ENCODE data around the gene JAKMIP2.

DNA sequence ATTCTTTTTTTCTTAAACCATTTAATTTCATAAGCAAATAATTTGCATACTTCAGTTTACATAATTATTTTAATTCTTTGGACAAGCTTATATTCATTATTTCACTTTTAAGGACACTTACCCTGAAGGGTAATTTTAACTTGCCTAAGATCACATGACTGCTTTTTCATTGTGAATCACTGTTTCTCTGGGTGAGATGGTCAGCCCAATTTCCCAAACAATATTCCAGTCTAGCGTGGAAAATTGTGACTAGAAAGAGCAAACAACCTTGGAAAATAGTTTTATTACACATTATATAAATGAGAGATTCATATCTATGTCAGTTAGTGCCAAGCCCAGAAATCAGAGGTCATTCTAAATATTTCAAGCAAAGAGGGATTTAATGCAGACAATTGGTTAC is 21.4 kb upstream of the JAKMIP2 start:
- TF ChIP-seq, protein P1, sequence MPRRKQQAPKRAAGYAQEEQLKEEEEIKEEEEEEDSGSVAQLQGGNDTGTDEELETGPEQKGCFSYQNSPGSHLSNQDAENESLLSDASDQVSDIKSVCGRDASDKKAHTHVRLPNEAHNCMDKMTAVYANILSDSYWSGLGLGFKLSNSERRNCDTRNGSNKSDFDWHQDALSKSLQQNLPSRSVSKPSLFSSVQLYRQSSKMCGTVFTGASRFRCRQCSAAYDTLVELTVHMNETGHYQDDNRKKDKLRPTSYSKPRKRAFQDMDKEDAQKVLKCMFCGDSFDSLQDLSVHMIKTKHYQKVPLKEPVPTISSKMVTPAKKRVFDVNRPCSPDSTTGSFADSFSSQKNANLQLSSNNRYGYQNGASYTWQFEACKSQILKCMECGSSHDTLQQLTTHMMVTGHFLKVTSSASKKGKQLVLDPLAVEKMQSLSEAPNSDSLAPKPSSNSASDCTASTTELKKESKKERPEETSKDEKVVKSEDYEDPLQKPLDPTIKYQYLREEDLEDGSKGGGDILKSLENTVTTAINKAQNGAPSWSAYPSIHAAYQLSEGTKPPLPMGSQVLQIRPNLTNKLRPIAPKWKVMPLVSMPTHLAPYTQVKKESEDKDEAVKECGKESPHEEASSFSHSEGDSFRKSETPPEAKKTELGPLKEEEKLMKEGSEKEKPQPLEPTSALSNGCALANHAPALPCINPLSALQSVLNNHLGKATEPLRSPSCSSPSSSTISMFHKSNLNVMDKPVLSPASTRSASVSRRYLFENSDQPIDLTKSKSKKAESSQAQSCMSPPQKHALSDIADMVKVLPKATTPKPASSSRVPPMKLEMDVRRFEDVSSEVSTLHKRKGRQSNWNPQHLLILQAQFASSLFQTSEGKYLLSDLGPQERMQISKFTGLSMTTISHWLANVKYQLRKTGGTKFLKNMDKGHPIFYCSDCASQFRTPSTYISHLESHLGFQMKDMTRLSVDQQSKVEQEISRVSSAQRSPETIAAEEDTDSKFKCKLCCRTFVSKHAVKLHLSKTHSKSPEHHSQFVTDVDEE (CRISPR knock-in tag; IDR thresholded peaks at IDR 0.05), result no peak
- TF ChIP-seq ZFP3 (CRISPR knock-in tag; IDR thresholded peaks at IDR 0.05) (no peak), GLIS3 (CRISPR knock-in tag; IDR thresholded peaks at IDR 0.05) (no peak), ARNTL (CRISPR knock-in tag; IDR thresholded peaks at IDR 0.05; ENCODE audit: borderline replicate concordance, low read depth) (no peak), ZNF8 (CRISPR knock-in tag; IDR thresholded peaks at IDR 0.05) (no peak), ZC3H10 (CRISPR knock-in tag; IDR thresholded peaks at IDR 0.05) (no peak), ISL1 (CRISPR knock-in tag; IDR thresholded peaks at IDR 0.05) (no peak), PPARA (CRISPR knock-in tag; IDR thresholded peaks at IDR 0.05; ENCODE audit: borderline replicate concordance) (no peak)
- TF ChIP-seq, protein P2, sequence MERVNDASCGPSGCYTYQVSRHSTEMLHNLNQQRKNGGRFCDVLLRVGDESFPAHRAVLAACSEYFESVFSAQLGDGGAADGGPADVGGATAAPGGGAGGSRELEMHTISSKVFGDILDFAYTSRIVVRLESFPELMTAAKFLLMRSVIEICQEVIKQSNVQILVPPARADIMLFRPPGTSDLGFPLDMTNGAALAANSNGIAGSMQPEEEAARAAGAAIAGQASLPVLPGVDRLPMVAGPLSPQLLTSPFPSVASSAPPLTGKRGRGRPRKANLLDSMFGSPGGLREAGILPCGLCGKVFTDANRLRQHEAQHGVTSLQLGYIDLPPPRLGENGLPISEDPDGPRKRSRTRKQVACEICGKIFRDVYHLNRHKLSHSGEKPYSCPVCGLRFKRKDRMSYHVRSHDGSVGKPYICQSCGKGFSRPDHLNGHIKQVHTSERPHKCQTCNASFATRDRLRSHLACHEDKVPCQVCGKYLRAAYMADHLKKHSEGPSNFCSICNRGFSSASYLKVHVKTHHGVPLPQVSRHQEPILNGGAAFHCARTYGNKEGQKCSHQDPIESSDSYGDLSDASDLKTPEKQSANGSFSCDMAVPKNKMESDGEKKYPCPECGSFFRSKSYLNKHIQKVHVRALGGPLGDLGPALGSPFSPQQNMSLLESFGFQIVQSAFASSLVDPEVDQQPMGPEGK (CRISPR knock-in tag; IDR thresholded peaks at IDR 0.05; ENCODE audit: borderline replicate concordance), result no peak
- TF ChIP-seq, protein P3, sequence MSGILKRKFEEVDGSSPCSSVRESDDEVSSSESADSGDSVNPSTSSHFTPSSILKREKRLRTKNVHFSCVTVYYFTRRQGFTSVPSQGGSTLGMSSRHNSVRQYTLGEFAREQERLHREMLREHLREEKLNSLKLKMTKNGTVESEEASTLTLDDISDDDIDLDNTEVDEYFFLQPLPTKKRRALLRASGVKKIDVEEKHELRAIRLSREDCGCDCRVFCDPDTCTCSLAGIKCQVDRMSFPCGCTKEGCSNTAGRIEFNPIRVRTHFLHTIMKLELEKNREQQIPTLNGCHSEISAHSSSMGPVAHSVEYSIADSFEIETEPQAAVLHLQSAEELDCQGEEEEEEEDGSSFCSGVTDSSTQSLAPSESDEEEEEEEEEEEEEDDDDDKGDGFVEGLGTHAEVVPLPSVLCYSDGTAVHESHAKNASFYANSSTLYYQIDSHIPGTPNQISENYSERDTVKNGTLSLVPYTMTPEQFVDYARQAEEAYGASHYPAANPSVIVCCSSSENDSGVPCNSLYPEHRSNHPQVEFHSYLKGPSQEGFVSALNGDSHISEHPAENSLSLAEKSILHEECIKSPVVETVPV (CRISPR knock-in tag; IDR thresholded peaks at IDR 0.05), result no peak

All from SK-N-SH treated with all-trans-retinoic acid at 6 μM for 48 hours (cell line).